ENCODE data around the gene KCTD17. TPM values are rescaled to one million over a fixed set of nuclear protein-coding genes. Genes with fewer than 3 reads are reported as not detected.

KCTD17 gene
- total RNA-seq, 1 donor from 2014 or later: 42.2 TPM

DNA sequence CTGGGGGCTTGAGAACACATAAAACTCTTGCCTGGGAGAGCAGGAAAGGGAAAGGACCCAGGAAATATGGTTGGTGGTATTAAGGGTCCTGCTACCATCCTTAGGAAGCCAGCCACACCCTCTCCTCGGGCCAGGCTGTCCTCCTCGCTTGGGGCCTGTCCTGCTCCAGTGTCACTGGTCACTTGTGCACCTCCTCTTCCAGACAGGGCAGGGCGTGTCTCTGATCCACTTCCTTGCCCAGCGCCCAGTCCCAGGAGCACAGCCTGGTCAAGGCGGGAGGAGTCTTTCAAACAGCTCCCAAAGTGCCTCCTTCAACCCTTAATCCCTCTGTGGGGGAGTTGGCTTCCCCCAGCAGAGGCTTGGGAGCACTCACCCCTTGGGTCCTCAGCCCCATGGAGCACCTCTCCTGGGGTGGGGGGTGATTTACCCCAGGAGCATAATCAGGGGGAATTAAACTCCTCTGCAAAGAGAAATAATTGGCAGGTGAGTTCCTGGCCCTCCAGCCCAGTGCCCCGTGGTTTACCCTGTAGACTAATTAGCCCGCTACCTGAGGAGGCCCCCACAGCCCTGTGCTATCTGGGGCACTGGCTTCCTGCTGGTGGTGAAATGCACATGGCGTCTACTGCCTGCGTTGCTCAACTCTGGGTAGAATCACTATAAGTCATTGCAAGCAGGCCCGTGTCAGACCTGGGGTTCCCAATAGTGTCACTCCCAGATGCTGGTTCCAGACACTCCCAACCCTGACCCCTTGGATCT, 49.9 kb downstream of the KCTD17 start:
- no peaks in the 10 kb centered on the region for H3K36me3 Mint-ChIP-seq

DNA sequence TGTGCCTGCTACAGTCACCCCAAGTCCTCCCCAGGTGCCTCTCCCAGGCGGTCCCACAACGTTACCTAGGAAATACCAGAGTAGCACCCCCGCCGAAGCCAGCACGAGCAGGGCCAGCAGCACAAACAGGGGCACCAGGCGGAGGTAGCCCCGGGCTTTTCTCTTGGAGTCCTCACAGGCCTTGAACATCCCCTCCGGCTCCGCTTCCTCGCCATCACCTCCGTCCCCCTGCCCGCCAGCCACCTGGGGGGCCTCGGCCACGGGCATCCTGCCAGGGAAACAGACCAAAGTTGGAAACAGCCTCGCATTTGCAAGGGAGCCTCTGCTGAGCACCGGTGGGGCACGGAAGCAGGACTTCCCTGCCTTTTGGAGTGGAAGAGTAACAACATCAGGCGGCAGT, 51.6 kb downstream of the KCTD17 start:
- H3K36me3 Mint-ChIP-seq: no peaks in the 10 kb centered on the region
- DNase-seq (ENCODE audit: low spot score in 2 of 2, unreplicated experiment in 2 of 2): no peak
- no peak overlapping the region for H3K4me3 Mint-ChIP-seq
- TF ChIP-seq, protein P1, sequence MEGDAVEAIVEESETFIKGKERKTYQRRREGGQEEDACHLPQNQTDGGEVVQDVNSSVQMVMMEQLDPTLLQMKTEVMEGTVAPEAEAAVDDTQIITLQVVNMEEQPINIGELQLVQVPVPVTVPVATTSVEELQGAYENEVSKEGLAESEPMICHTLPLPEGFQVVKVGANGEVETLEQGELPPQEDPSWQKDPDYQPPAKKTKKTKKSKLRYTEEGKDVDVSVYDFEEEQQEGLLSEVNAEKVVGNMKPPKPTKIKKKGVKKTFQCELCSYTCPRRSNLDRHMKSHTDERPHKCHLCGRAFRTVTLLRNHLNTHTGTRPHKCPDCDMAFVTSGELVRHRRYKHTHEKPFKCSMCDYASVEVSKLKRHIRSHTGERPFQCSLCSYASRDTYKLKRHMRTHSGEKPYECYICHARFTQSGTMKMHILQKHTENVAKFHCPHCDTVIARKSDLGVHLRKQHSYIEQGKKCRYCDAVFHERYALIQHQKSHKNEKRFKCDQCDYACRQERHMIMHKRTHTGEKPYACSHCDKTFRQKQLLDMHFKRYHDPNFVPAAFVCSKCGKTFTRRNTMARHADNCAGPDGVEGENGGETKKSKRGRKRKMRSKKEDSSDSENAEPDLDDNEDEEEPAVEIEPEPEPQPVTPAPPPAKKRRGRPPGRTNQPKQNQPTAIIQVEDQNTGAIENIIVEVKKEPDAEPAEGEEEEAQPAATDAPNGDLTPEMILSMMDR (IDR thresholded peaks at IDR 0.05; ENCODE audit: unreplicated experiment): no peak
- H3K9me3 Mint-ChIP-seq: no peaks in the 10 kb centered on the region
- H3K27me3 Mint-ChIP-seq (ENCODE audit: low read depth): peaks cover 37% of the 10 kb centered on the region
- H3K27ac Mint-ChIP-seq: no peak overlapping the region
- H3K4me1 Mint-ChIP-seq: no peaks in the 10 kb centered on the region

More for the DNA sequence above, 49.9 kb downstream of the KCTD17 start:
- peaks cover 49% of the 10 kb centered on the region for H3K27me3 Mint-ChIP-seq (ENCODE audit: low read depth)
- no peak overlapping the region for H3K4me3 Mint-ChIP-seq
- no peak for DNase-seq (ENCODE audit: low spot score in 2 of 2, unreplicated experiment in 2 of 2)
- no peaks in the 10 kb centered on the region for H3K4me1 Mint-ChIP-seq
- H3K27ac Mint-ChIP-seq: no peak overlapping the region
- TF ChIP-seq, protein P1 (IDR thresholded peaks at IDR 0.05; ENCODE audit: unreplicated experiment): no peak
- no peaks in the 10 kb centered on the region for H3K9me3 Mint-ChIP-seq

DNA sequence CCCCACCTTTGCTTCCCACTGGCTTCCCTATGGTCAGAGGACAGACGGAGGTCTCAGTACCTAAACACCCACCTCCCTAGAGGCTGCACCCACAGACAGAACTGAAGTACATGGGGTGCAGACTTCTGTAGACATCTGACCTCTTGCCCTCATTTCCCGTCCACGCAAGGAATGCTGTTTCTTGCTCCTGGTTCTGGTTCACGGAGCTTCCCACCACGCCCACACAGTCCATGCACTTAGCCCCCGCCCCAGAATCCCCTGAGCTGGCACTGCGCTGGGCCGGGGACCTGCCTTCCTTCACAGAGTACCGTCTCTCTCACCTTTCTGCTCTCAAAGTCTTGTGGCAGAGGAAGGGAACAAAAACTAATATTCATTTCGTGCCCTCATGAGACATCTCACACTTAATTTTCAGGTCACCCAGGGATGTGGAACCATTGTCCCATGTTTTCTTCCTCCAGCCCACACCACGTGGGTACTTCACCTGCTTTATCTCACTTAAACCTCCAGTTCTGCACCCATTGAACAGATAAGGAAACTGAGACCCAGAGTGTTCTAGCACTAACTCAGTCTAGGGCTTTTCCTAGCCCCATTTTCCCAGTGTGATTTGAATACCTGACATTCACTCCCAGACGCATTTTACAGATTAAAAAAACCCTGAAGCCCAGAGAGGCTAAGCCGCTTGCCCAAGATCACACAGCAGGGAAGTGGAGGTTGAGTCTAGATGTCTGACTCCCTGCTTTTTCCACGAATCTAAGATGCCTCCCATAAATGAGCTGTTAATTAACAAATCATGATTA, 52.3 kb downstream of the KCTD17 start:
- H3K27me3 Mint-ChIP-seq (ENCODE audit: low read depth): peaks cover 30% of the 10 kb centered on the region

DNA sequence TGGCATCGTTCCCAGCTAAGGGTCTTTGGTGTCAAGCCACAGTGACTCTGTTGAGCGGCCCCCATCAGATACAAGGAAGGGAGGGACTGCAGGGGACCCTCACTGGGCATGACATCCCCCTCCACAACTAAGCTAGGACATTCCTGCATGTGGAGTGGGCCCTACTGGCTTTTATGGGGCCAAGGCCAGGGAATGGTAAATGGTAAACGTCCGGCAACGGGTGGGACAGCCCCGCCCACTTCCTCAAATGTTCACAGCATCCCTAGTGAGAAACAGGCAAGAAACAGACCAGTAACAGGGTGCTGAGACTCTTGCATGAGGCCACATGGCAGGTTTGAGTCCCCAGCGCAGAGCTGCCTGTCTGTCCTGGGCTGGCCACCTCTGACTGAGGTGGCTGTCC, 53.6 kb downstream of the KCTD17 start:
- Mint-ChIP-seq H3K4me3 (no peak overlapping the region), H3K9me3 (no peaks in the 10 kb centered on the region), H3K27ac (no peak overlapping the region), H3K27me3 (ENCODE audit: low read depth) (peaks cover 19% of the 10 kb centered on the region), H3K36me3 (no peaks in the 10 kb centered on the region), H3K4me1 (no peaks in the 10 kb centered on the region)
- TF ChIP-seq, protein P1 (IDR thresholded peaks at IDR 0.05; ENCODE audit: unreplicated experiment): no peak
- DNase-seq (ENCODE audit: low spot score in 2 of 2, unreplicated experiment in 2 of 2): no peak

More for the DNA sequence above, 52.3 kb downstream of the KCTD17 start:
- Mint-ChIP-seq H3K27ac (no peak overlapping the region), H3K4me1 (no peaks in the 10 kb centered on the region), H3K9me3 (no peaks in the 10 kb centered on the region), H3K36me3 (no peaks in the 10 kb centered on the region), H3K4me3 (no peak overlapping the region)
- TF ChIP-seq, protein P1 (IDR thresholded peaks at IDR 0.05; ENCODE audit: unreplicated experiment): no peak
- no peak for DNase-seq (ENCODE audit: low spot score in 2 of 2, unreplicated experiment in 2 of 2)

DNA sequence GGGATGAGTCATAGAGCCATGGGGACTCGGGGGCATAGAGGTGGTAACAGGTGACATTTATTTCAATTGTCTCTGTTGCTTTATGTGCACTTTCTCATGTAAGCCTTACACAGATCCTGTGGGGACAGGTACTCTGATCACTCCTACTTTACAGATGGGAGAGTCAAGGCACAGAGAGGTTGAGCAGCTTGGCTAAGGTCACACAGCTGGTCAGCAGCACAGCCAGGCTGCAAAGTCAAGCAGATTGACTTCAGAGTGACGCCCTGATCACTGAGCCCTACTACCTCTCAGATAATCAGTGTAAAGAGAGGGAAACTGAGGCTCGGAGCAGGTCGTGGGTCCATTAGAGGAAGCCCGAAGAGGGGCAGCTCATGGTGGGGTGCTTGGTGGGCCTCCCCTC, 54.4 kb downstream of the KCTD17 start:
- no peaks in the 10 kb centered on the region for H3K9me3 Mint-ChIP-seq
- no peaks in the 10 kb centered on the region for H3K36me3 Mint-ChIP-seq
- H3K4me1 Mint-ChIP-seq: no peaks in the 10 kb centered on the region
- TF ChIP-seq, protein P1 (IDR thresholded peaks at IDR 0.05; ENCODE audit: unreplicated experiment): no peak
- H3K27ac Mint-ChIP-seq: no peak overlapping the region
- DNase-seq (ENCODE audit: low spot score in 2 of 2, unreplicated experiment in 2 of 2): no peak
- H3K4me3 Mint-ChIP-seq: no peak overlapping the region
- peaks cover 14% of the 10 kb centered on the region for H3K27me3 Mint-ChIP-seq (ENCODE audit: low read depth)

Data from mesothelial cell of epicardium (in vitro differentiated cells).